K562 (cell line): ENCODE measurements around the gene KDF1. TPM values are rescaled to one million over a fixed set of nuclear protein-coding genes. Genes with fewer than 3 reads are reported as not detected.
A peak's percentile ranks its signal among the peaks of the same experiment; 100 is the strongest.

ENCODE experiments used
- CBFB ChIP-seq: sonication (generic); formaldehyde crosslinking; IDR thresholded peaks from 2 replicates; pipeline ENCODE4 v1.4.0; 2020; ENCODE audit warnings: mild to moderate bottlenecking, missing genetic modification reagents
- CBX3 ChIP-seq, 2 experiments: IDR thresholded peaks; 1 replicate in 1 of 2; 2 replicates in 1 of 2; pipeline ENCODE4 v1.6.1; 2012; ENCODE audit warnings: inconsistent platforms in 2 of 2, low read length in 2 of 2, borderline replicate concordance in 1 of 2, control low read depth in 1 of 2
- CGGBP1 ChIP-seq: fragments of 250-450 bp; sonication (Bioruptor Pico); IDR thresholded peaks from 2 replicates; pipeline ENCODE4 v1.9.0; 2021; ENCODE audit warnings: mild to moderate bottlenecking
- ELF4 ChIP-seq: fragments of 450-650 bp; formaldehyde crosslinking; IDR thresholded peaks from 2 replicates; pipeline ENCODE4 v1.4.0; 2022; ENCODE audit warnings: missing genetic modification characterization
- FUS ChIP-seq: fragments of 200-400 bp; formaldehyde crosslinking; optimal IDR thresholded peaks from 2 replicates; pipeline ENCODE3; 2017; ENCODE audit warnings: low read depth, low read length
- GATA2 ChIP-seq: sonication (generic); formaldehyde crosslinking; IDR thresholded peaks from 2 replicates; pipeline ENCODE4 v1.4.0; 2020; ENCODE audit warnings: mild to moderate bottlenecking, missing genetic modification reagents
- KAT2B ChIP-seq: IDR thresholded peaks from one replicate; pipeline ENCODE4 v1.6.1; 2012; ENCODE audit warnings: low read depth, mild to moderate bottlenecking, control low read depth, inconsistent platforms, low read length, moderate library complexity
- KHSRP ChIP-seq: fragments of 450-650 bp; IDR thresholded peaks from 2 replicates; pipeline ENCODE4 v1.6.1; 2017
- LARP7 ChIP-seq: fragments of 450-650 bp; IDR thresholded peaks from 2 replicates; pipeline ENCODE4 v1.6.1; 2016
- NR2F6 ChIP-seq: fragments of 450-650 bp; formaldehyde crosslinking; IDR thresholded peaks from 2 replicates; pipeline ENCODE4 v1.4.0; 2020; ENCODE audit warnings: mild to moderate bottlenecking
- PCBP2 ChIP-seq: fragments of 200-400 bp; formaldehyde crosslinking; IDR thresholded peaks from 2 replicates; pipeline ENCODE4 v1.6.1; 2018; ENCODE audit warnings: low read length, low read depth, mild to moderate bottlenecking, moderate library complexity; ENCODE audit not compliant: poor library complexity, severe bottlenecking
- PRPF4 ChIP-seq: fragments of 200-400 bp; formaldehyde crosslinking; IDR thresholded peaks from one replicate; pipeline ENCODE4 v1.6.1; 2017; ENCODE audit warnings: low read length, low read depth, mild to moderate bottlenecking; ENCODE audit not compliant: insufficient read depth, poor library complexity, severe bottlenecking
- RB1 ChIP-seq: fragments of 450-650 bp; IDR thresholded peaks from 2 replicates; pipeline ENCODE4 v1.6.1; 2017; ENCODE audit warnings: low read depth, mild to moderate bottlenecking
- RBM17 ChIP-seq: fragments of 200-400 bp; formaldehyde crosslinking; IDR thresholded peaks from 2 replicates; pipeline ENCODE4 v1.6.1; 2017; ENCODE audit warnings: low read depth, mild to moderate bottlenecking, low read length, borderline replicate concordance
- RFX7 ChIP-seq: fragments of 250-450 bp; sonication (Bioruptor Pico); IDR thresholded peaks from 2 replicates; pipeline ENCODE4 v1.5.1; 2021; ENCODE audit warnings: mild to moderate bottlenecking
- TAF1 ChIP-seq: IDR thresholded peaks from 2 replicates; pipeline ENCODE4 v1.6.1; 2011; ENCODE audit warnings: mild to moderate bottlenecking, low read length, moderate library complexity; ENCODE audit not compliant: insufficient read depth, control insufficient read depth, severe bottlenecking; ENCODE audit errors: extremely low read depth
- TAF7 ChIP-seq: fragments of 450-650 bp; IDR thresholded peaks from 2 replicates; pipeline ENCODE4 v1.6.1; 2016; ENCODE audit warnings: missing genetic modification characterization, missing compliant biosample characterization
- TFAP4 ChIP-seq: sonication (generic); formaldehyde crosslinking; IDR thresholded peaks from 2 replicates; pipeline ENCODE4 v1.8.0; 2022; ENCODE audit warnings: missing genetic modification reagents, mild to moderate bottlenecking, moderate library complexity, borderline replicate concordance
- ZBTB12 ChIP-seq: fragments of 250-450 bp; sonication (Bioruptor Pico); IDR thresholded peaks from 2 replicates; pipeline ENCODE4 v1.4.0; 2020
- ZNF23 ChIP-seq: fragments of 250-450 bp; sonication (Bioruptor Pico); IDR thresholded peaks from 2 replicates; pipeline ENCODE4 v1.4.0; 2020; ENCODE audit warnings: mild to moderate bottlenecking
- ZNF239 ChIP-seq: fragments of 250-450 bp; sonication (Bioruptor Pico); IDR thresholded peaks from 2 replicates; pipeline ENCODE4 v1.4.0; 2020; ENCODE audit warnings: mild to moderate bottlenecking
- ZNF384 ChIP-seq: IDR thresholded peaks from 2 replicates; pipeline ENCODE4 v1.6.1; 2012; ENCODE audit warnings: low read depth, low read length, improper control_type of control experiment
- ZNF449 ChIP-seq: fragments of 250-450 bp; sonication (Bioruptor Pico); IDR thresholded peaks from 2 replicates; pipeline ENCODE4 v1.8.0; 2022; ENCODE audit warnings: moderate library complexity, mild to moderate bottlenecking, inconsistent platforms
- ZNF717 ChIP-seq: fragments of 250-450 bp; sonication (Bioruptor Pico); IDR thresholded peaks from 2 replicates; pipeline ENCODE4 v1.5.0; 2021
- ZNF764 ChIP-seq: fragments of 250-450 bp; sonication (Bioruptor Pico); IDR thresholded peaks from 2 replicates; pipeline ENCODE4 v1.4.0; 2020; ENCODE audit warnings: low read depth, mild to moderate bottlenecking, moderate library complexity
- ZNF766 ChIP-seq: fragments of 200-800 bp; sonication (Bioruptor generic); conservative IDR thresholded peaks from 2 replicates; pipeline ENCODE4 v1.6.1; 2016; ENCODE audit warnings: missing genetic modification characterization, missing compliant biosample characterization
- polyA plus RNA-seq, 8 experiments: library from polyadenylated mRNA; depleted of rRNA in 4 of 8; stranded (reverse) in 5 of 8; unstranded in 3 of 8; fragments of >200 nt; fragmentation: Nextera tagmentation in 2 of 8; fragmentation: Illumina TruSeq in 1 of 8; extraction: Ambion mirVana in 2 of 8; extraction: Trizol in 1 of 8; gene quantifications; 2 replicates each; pipeline versions ENCODE4 v1.2.1 to v1.2.3, GENCODE V29; 2011 to 2014; ENCODE audit warnings: inconsistent platforms in 1 of 8, missing spikeins in 1 of 8
- total RNA-seq, 7 experiments: library from RNA; depleted of rRNA in 6 of 7; stranded (reverse); fragments of >200 nt in 6 of 7; fragmentation: Illumina TruSeq in 2 of 7; extraction: Trizol in 2 of 7; gene quantifications; 2 replicates each; pipeline versions ENCODE4 v1.2.1 to v1.2.3, GENCODE V29; 2011 to 2021; ENCODE audit warnings: low replicate concordance in 1 of 7

Gene KDF1
- total and polyA plus RNA-seq, 9 of the 15 experiments (the other 6 are each of a cell fraction or from before 2014, with no cell fraction given) = 0.38 to 1.9 (median 0.83) TPM

GRCh38 chr1:26900001-26900814 is 60.1 kb downstream of the KDF1 start, which contains the start of gene GPATCH3 (continued):
- TF ChIP-seq ZNF449 (no peak), KHSRP (no peak), ZBTB12 (no peak), RFX7 (no peak), ZNF766 (CRISPR knock-in tag) (no peak; the same call in 1 of the 2 replicates), CGGBP1 (CRISPR knock-in tag) (0 out of 2 replicates have a peak, but pooled peaks have one; percentile 39), ZNF239 (CRISPR knock-in tag) (no peak), TAF1 (peak; percentile 99), ZNF764 (CRISPR knock-in tag) (no peak), ELF4 (CRISPR knock-in tag) (no peak), RB1 (peak; percentile 54; the same call in 1 of the 2 replicates), TAF7 (tag) (peak; percentile 95), RBM17 (no peak), CBFB (no peak), TFAP4 (peak; percentile 72; the same call in 1 of the 2 replicates), FUS (no peak), NR2F6 (CRISPR knock-in tag) (no peak), ZNF23 (CRISPR knock-in tag) (no peak), LARP7 (peak; percentile 36; the same call in 1 of the 2 replicates), PRPF4 (no peak), ZNF717 (CRISPR knock-in tag) (no peak), KAT2B (no peak), ZNF384 (no peak), GATA2 (CRISPR knock-in tag) (no peak), PCBP2 (no peak), CBX3 (IDR thresholded peaks at IDR 0.05; ENCODE audit: borderline replicate concordance in 1 of 2, low read length in 2 of 2) (no peak)
